Activated CD4-positive, alpha-beta T cell treated with anti-CD3 and anti-CD28 coated beads for 36 hours (primary cell): ENCODE measurements around the gene FIG4. TPM values are rescaled to one million over a fixed set of nuclear protein-coding genes. Genes with fewer than 3 reads are reported as not detected.
A peak's percentile ranks its signal among the peaks of the same experiment; 100 is the strongest.

Source experiments
- ATAC-seq: fragments of 200-7000 bp; cut with Tn5 transposase; one replicate; pipeline ENCODE4 v1.10.0; 2021; ENCODE audit warnings: mild to moderate bottlenecking, moderate library complexity
- CTCF ChIA-PET: fragments of 350-600 bp; sonication (Branson Sonifier 250); formaldehyde crosslinking; loops from one replicate; lab custom pipeline; 2021; ENCODE audit warnings: antibody characterized with exemption; lab: Charles Lee
- POLR2A ChIA-PET: fragments of 350-600 bp; sonication (Branson Sonifier 250); formaldehyde crosslinking; loops from one replicate; lab custom pipeline; 2021; ENCODE audit warnings: antibody characterized with exemption, inconsistent platforms; lab: Charles Lee
- DNase-seq: peaks from one replicate; pipeline ENCODE4 v3.0.0-alpha.2; 2020
- H3K27ac Mint-ChIP-seq: one replicate; pipeline ENCODE4 v1.8.0; 2021; ENCODE audit warnings: mixed read lengths
- H3K27me3 Mint-ChIP-seq: one replicate; pipeline ENCODE4 v1.8.0; 2021; ENCODE audit warnings: mixed read lengths
- H3K36me3 Mint-ChIP-seq: one replicate; pipeline ENCODE4 v1.8.0; 2021; ENCODE audit warnings: low read depth, mixed read lengths
- H3K4me1 Mint-ChIP-seq: one replicate; pipeline ENCODE4 v1.8.0; 2021; ENCODE audit warnings: mixed read lengths
- H3K4me3 Mint-ChIP-seq: one replicate; pipeline ENCODE4 v1.8.0; 2021; ENCODE audit warnings: mild to moderate bottlenecking, moderate library complexity, mixed read lengths
- H3K9me3 Mint-ChIP-seq: one replicate; pipeline ENCODE4 v1.8.0; 2021; ENCODE audit warnings: low read depth, mixed read lengths
- intact Hi-C, 2 experiments: fragments of 100-400 bp; cut with DNase I in 1 of 2; cut with micrococcal nuclease in 1 of 2; formaldehyde crosslinking; loops; one replicate each; pipeline versions ENCODE4 v1.14.2 to v1.15.1; 2022 to 2024; cut with DNase I, micrococcal nuclease
- total RNA-seq, 2 experiments: library from RNA; stranded (reverse); gene quantifications; one replicate each; pipeline ENCODE4 v1.2.3, GENCODE V29; 2021

FIG4 gene
- 10 to 100 TPM; 14.4 to 17.5 TPM for total RNA-seq

- CTCF ChIA-PET: interaction anchor here (0.6 to 2.6 kb wide), 7 partner anchors 10 to 487 kb away, joined by 3 to 18 read pairs (median 4); no protein-coding TSS in a partner anchor
- DNase-seq: peak; percentile 95
- Mint-ChIP-seq H3K27ac (peak within 1 kb of the TSS; percentile 92), H3K4me3 (peak within 1 kb of the TSS; percentile 94), H3K9me3 (no peaks in the 10 kb centered on the region), H3K4me1 (peaks cover 38% of the 10 kb centered on the region), H3K36me3 (peaks cover 2% of the 10 kb centered on the region), H3K27me3 (no peaks in the 10 kb centered on the region)
- intact Hi-C loops: loop anchor here (1.0 to 10.0 kb wide), 18 partner anchors 94 to 1396 kb away; partner anchors contain the start of genes CDC40 (in 2 of the 2), PPIL6 (in 2 of the 2), SMPD2 (in 2 of the 2) and ZBTB24 (in 2 of the 2)
- POLR2A ChIA-PET: no interaction called here
- ATAC-seq: peak; percentile 94
Observed at GRCh38 chr6:109690737-109691621, at the start of gene FIG4, which contains the start of gene AK9. FIG4 (plus strand) TSS chr6:109691296; CDS start chr6:109691436, 140 bp downstream. AK9 (minus strand) TSS chr6:109691202; CDS start chr6:109675745, 15,457 bp downstream.

- Mint-ChIP-seq H3K4me3 (no peak overlapping the region), H3K27me3 (no peaks in the 10 kb centered on the region), H3K4me1 (no peaks in the 10 kb centered on the region), H3K27ac (no peak overlapping the region), H3K9me3 (peaks cover 8% of the 10 kb centered on the region), H3K36me3 (peaks cover 28% of the 10 kb centered on the region)
- POLR2A ChIA-PET: no interaction called here
- CTCF ChIA-PET: interaction anchor here (1.2 kb wide), 1 partner anchor 27 kb away, joined by 4 read pairs; no protein-coding TSS in a partner anchor
- no peak for ATAC-seq
- intact Hi-C loops: no loop called here
- DNase-seq: no peak
Observed at GRCh38 chr6:109644131-109644530, 47.0 kb upstream of the FIG4 start.

- ChIA-PET POLR2A (no interaction called here), CTCF (no interaction called here)
- peaks cover 11% of the 10 kb centered on the region for H3K36me3 Mint-ChIP-seq
- H3K9me3 Mint-ChIP-seq: no peaks in the 10 kb centered on the region
- no peaks in the 10 kb centered on the region for H3K4me1 Mint-ChIP-seq
- no peak overlapping the region for H3K4me3 Mint-ChIP-seq
- ATAC-seq (no peak), DNase-seq (no peak)
- no peaks in the 10 kb centered on the region for H3K27me3 Mint-ChIP-seq
- no peak overlapping the region for H3K27ac Mint-ChIP-seq
- intact Hi-C loops: no loop called here
Observed at GRCh38 chr6:109653264-109653663, 37.8 kb upstream of the FIG4 start.

- H3K9me3 Mint-ChIP-seq: no peaks in the 10 kb centered on the region
- H3K27me3 Mint-ChIP-seq: no peaks in the 10 kb centered on the region
- ChIA-PET CTCF (no interaction called here), POLR2A (no interaction called here)
- DNase-seq (no peak), ATAC-seq (no peak)
- H3K4me1 Mint-ChIP-seq: peaks cover 8% of the 10 kb centered on the region
- H3K4me3 Mint-ChIP-seq: no peak overlapping the region
- intact Hi-C loops: no loop called here
- peaks cover 6% of the 10 kb centered on the region for H3K36me3 Mint-ChIP-seq
- H3K27ac Mint-ChIP-seq: no peak overlapping the region
Observed at GRCh38 chr6:109655761-109656262, 35.3 kb upstream of the FIG4 start.

GRCh38 chr6:109660526-109661320, 30.4 kb upstream of the FIG4 start:
- H3K4me1 Mint-ChIP-seq: peaks cover 13% of the 10 kb centered on the region
- no peaks in the 10 kb centered on the region for H3K9me3 Mint-ChIP-seq
- ChIA-PET POLR2A (no interaction called here), CTCF (interaction anchor here (1.4 to 1.9 kb wide), 2 partner anchors 23 to 44 kb away, joined by 3 to 5 read pairs; no protein-coding TSS in a partner anchor)
- H3K36me3 Mint-ChIP-seq: peaks cover 2% of the 10 kb centered on the region
- intact Hi-C loops: no loop called here
- no peaks in the 10 kb centered on the region for H3K27me3 Mint-ChIP-seq
- H3K4me3 Mint-ChIP-seq: no peak overlapping the region
- H3K27ac Mint-ChIP-seq: no peak overlapping the region
- DNase-seq (peak; percentile 41), ATAC-seq (peak; percentile 99)

- Mint-ChIP-seq H3K4me1 (peaks cover 13% of the 10 kb centered on the region), H3K9me3 (no peaks in the 10 kb centered on the region), H3K27ac (no peak overlapping the region), H3K36me3 (peaks cover 2% of the 10 kb centered on the region), H3K27me3 (no peaks in the 10 kb centered on the region), H3K4me3 (no peak overlapping the region)
- ATAC-seq: no peak
- intact Hi-C loops: no loop called here
- POLR2A ChIA-PET: no interaction called here
- no peak for DNase-seq
- CTCF ChIA-PET: interaction anchor here (0.9 kb wide), 1 partner anchor 9 kb away, joined by 3 read pairs; no protein-coding TSS in a partner anchor
Observed at GRCh38 chr6:109662192-109662591, 28.9 kb upstream of the FIG4 start.

- H3K27ac Mint-ChIP-seq: no peak overlapping the region
- H3K27me3 Mint-ChIP-seq: no peaks in the 10 kb centered on the region
- H3K4me3 Mint-ChIP-seq: no peak overlapping the region
- H3K4me1 Mint-ChIP-seq: no peaks in the 10 kb centered on the region
- H3K36me3 Mint-ChIP-seq: peaks cover 11% of the 10 kb centered on the region
- DNase-seq (no peak), ATAC-seq (no peak)
- ChIA-PET POLR2A (no interaction called here), CTCF (no interaction called here)
- intact Hi-C loops: no loop called here
- no peaks in the 10 kb centered on the region for H3K9me3 Mint-ChIP-seq
Observed at GRCh38 chr6:109669811-109670210, 21.3 kb upstream of the FIG4 start.

GRCh38 chr6:109671733-109672132, 19.4 kb upstream of the FIG4 start:
- no peak overlapping the region for H3K4me3 Mint-ChIP-seq
- ChIA-PET CTCF (interaction anchor here (0.9 to 1.7 kb wide), 3 partner anchors 8 to 27 kb away, joined by 3 to 4 read pairs (median 3); no protein-coding TSS in a partner anchor), POLR2A (no interaction called here)
- ATAC-seq (no peak), DNase-seq (no peak)
- H3K4me1 Mint-ChIP-seq: no peaks in the 10 kb centered on the region
- intact Hi-C loops: no loop called here
- H3K36me3 Mint-ChIP-seq: peaks cover 15% of the 10 kb centered on the region
- no peaks in the 10 kb centered on the region for H3K27me3 Mint-ChIP-seq
- H3K27ac Mint-ChIP-seq: no peak overlapping the region
- no peaks in the 10 kb centered on the region for H3K9me3 Mint-ChIP-seq

- Mint-ChIP-seq H3K4me1 (no peaks in the 10 kb centered on the region), H3K4me3 (no peak overlapping the region), H3K27me3 (no peaks in the 10 kb centered on the region), H3K27ac (no peak overlapping the region), H3K36me3 (peaks cover 16% of the 10 kb centered on the region), H3K9me3 (no peaks in the 10 kb centered on the region)
- intact Hi-C loops: no loop called here
- ATAC-seq (no peak), DNase-seq (no peak)
- POLR2A ChIA-PET: no interaction called here
- CTCF ChIA-PET: interaction anchor here (0.9 to 1.0 kb wide), 2 partner anchors 9 to 11 kb away, joined by 3 read pairs; no protein-coding TSS in a partner anchor
Observed at GRCh38 chr6:109672175-109672574, 18.9 kb upstream of the FIG4 start.

- no peaks in the 10 kb centered on the region for H3K9me3 Mint-ChIP-seq
- intact Hi-C loops: no loop called here
- no peaks in the 10 kb centered on the region for H3K4me1 Mint-ChIP-seq
- ATAC-seq: no peak
- H3K36me3 Mint-ChIP-seq: peaks cover 16% of the 10 kb centered on the region
- DNase-seq: no peak
- no peak overlapping the region for H3K4me3 Mint-ChIP-seq
- H3K27me3 Mint-ChIP-seq: no peaks in the 10 kb centered on the region
- H3K27ac Mint-ChIP-seq: no peak overlapping the region
- CTCF ChIA-PET: interaction anchor here (0.6 kb wide), 1 partner anchor 9 kb away, joined by 3 read pairs; no protein-coding TSS in a partner anchor
- POLR2A ChIA-PET: no interaction called here
Observed at GRCh38 chr6:109672839-109673238, 18.3 kb upstream of the FIG4 start.

- DNase-seq (no peak), ATAC-seq (no peak)
- H3K36me3 Mint-ChIP-seq: peaks cover 8% of the 10 kb centered on the region
- no peaks in the 10 kb centered on the region for H3K9me3 Mint-ChIP-seq
- peaks cover 25% of the 10 kb centered on the region for H3K4me1 Mint-ChIP-seq
- H3K4me3 Mint-ChIP-seq: no peak overlapping the region
- ChIA-PET POLR2A (no interaction called here), CTCF (no interaction called here)
- no peak overlapping the region for H3K27ac Mint-ChIP-seq
- intact Hi-C loops: no loop called here
- H3K27me3 Mint-ChIP-seq: no peaks in the 10 kb centered on the region
Observed at GRCh38 chr6:109676724-109677123, 14.4 kb upstream of the FIG4 start.
